Nephron (organoid): ENCODE measurements around the gene INSR.

Experiments used
- H3K27ac Mint-ChIP-seq, 3 experiments: 2 replicates each; pipeline ENCODE4 v1.8.0; 2020; ENCODE audit warnings: mixed read lengths in 3 of 3, mild to moderate bottlenecking in 2 of 3, moderate library complexity in 1 of 3
- H3K27me3 Mint-ChIP-seq: 2 replicates; pipeline ENCODE4 v1.8.0; 2021; ENCODE audit warnings: low read depth, mild to moderate bottlenecking, moderate library complexity, mixed read lengths
- H3K36me3 Mint-ChIP-seq: 2 replicates; pipeline ENCODE4 v1.8.0; 2020; ENCODE audit warnings: low read depth, mixed read lengths
- H3K4me1 Mint-ChIP-seq: 2 replicates; pipeline ENCODE4 v1.8.0; 2020; ENCODE audit warnings: mixed read lengths
- H3K4me3 Mint-ChIP-seq, 3 experiments: 2 replicates each; pipeline ENCODE4 v1.8.0; 2020; ENCODE audit warnings: mild to moderate bottlenecking in 3 of 3, mixed read lengths in 3 of 3, moderate library complexity in 2 of 3
- H3K9me3 Mint-ChIP-seq: 2 replicates; pipeline ENCODE4 v1.8.0; 2020; ENCODE audit warnings: mixed read lengths
- CTCF ChIP-seq, 3 experiments: fragments of 200-600 bp; sonication (generic); IDR thresholded peaks; one replicate each; pipeline ENCODE4 v1.5.0; 2021; ENCODE audit warnings: antibody characterized with exemption in 3 of 3; ENCODE audit not compliant: unreplicated experiment in 3 of 3

Gene INSR

GRCh38 chr19:7098096-7098495 is 196.1 kb downstream of the INSR start:
- Mint-ChIP-seq H3K36me3 (peaks cover 37% of the 10 kb centered on the region), H3K27ac (peak overlapping the region; percentile 95 to 99 (median 95)), H3K27me3 (no peaks in the 10 kb centered on the region), H3K4me3 (peak overlapping the region; percentile 85 to 92 (median 91)), H3K9me3 (peaks cover 36% of the 10 kb centered on the region), H3K4me1 (peaks cover 4% of the 10 kb centered on the region)
- no peak for TF ChIP-seq CTCF (IDR thresholded peaks at IDR 0.05; ENCODE audit: unreplicated experiment in 3 of 3)

GRCh38 chr19:7088999-7089398 is 205.2 kb downstream of the INSR start:
- peaks cover 71% of the 10 kb centered on the region for H3K9me3 Mint-ChIP-seq
- H3K27me3 Mint-ChIP-seq = no peaks in the 10 kb centered on the region
- H3K4me1 Mint-ChIP-seq = no peaks in the 10 kb centered on the region
- H3K36me3 Mint-ChIP-seq = peaks cover 90% of the 10 kb centered on the region
- H3K4me3 Mint-ChIP-seq = no peak overlapping the region
- no peak for TF ChIP-seq CTCF (IDR thresholded peaks at IDR 0.05; ENCODE audit: unreplicated experiment in 3 of 3)
- H3K27ac Mint-ChIP-seq = no peak overlapping the region

- no peaks in the 10 kb centered on the region for H3K4me1 Mint-ChIP-seq
- peaks cover 82% of the 10 kb centered on the region for H3K9me3 Mint-ChIP-seq
- H3K4me3 Mint-ChIP-seq = no peak overlapping the region
- H3K27me3 Mint-ChIP-seq = peaks cover 4% of the 10 kb centered on the region
- TF ChIP-seq CTCF (IDR thresholded peaks at IDR 0.05; ENCODE audit: unreplicated experiment in 3 of 3) = no peak
- peaks cover 96% of the 10 kb centered on the region for H3K36me3 Mint-ChIP-seq
- H3K27ac Mint-ChIP-seq = no peak overlapping the region
Observed at GRCh38 chr19:7083076-7083956, 210.9 kb downstream of the INSR start.

- Mint-ChIP-seq H3K27ac (no peak overlapping the region), H3K9me3 (peaks cover 69% of the 10 kb centered on the region), H3K4me3 (no peak overlapping the region), H3K27me3 (peaks cover 4% of the 10 kb centered on the region), H3K36me3 (peaks cover 98% of the 10 kb centered on the region), H3K4me1 (no peaks in the 10 kb centered on the region)
- TF ChIP-seq CTCF (IDR thresholded peaks at IDR 0.05; ENCODE audit: unreplicated experiment in 3 of 3) = no peak
Observed at GRCh38 chr19:7078008-7078407, 216.2 kb downstream of the INSR start.

- no peaks in the 10 kb centered on the region for H3K4me1 Mint-ChIP-seq
- TF ChIP-seq CTCF (IDR thresholded peaks at IDR 0.05; ENCODE audit: unreplicated experiment in 3 of 3) = no peak
- H3K27me3 Mint-ChIP-seq = peaks cover 4% of the 10 kb centered on the region
- H3K27ac Mint-ChIP-seq = no peak overlapping the region
- H3K9me3 Mint-ChIP-seq = peaks cover 57% of the 10 kb centered on the region
- H3K4me3 Mint-ChIP-seq = no peak overlapping the region
- peaks cover 93% of the 10 kb centered on the region for H3K36me3 Mint-ChIP-seq
Observed at GRCh38 chr19:7076151-7076550, 218.1 kb downstream of the INSR start.
